Right atrium auricular region (tissue), 2 donors: ENCODE data around the gene COL8A1. TPM values are rescaled to one million over a fixed set of nuclear protein-coding genes. Genes with fewer than 3 reads are reported as not detected.

Experiments used
- DNase-seq: peaks from one replicate; pipeline ENCODE4 v3.0.0-alpha.2; 2019; ENCODE audit warnings: low spot score
- H3K27ac ChIP-seq, 2 donors: fragments of 200-600 bp; sonication (generic); 1 replicate in 1 of 2; 2 replicates in 1 of 2; pipeline ENCODE4 v1.5.1; 2016 to 2019
- H3K27me3 ChIP-seq, 2 donors: fragments of 200-600 bp; sonication (generic); one replicate each; pipeline versions ENCODE4 v1.5.1 to v1.6.0; 2017 to 2019
- H3K36me3 ChIP-seq: fragments of 200-600 bp; sonication (generic); one replicate; pipeline ENCODE4 v1.5.1; 2016
- H3K4me1 ChIP-seq, 2 donors: fragments of 200-600 bp; sonication (generic); one replicate each; pipeline versions ENCODE4 v1.5.1 to v1.6.0; 2017 to 2019
- H3K4me3 ChIP-seq, 2 donors: fragments of 200-600 bp; sonication (generic); 1 replicate in 1 of 2; 2 replicates in 1 of 2; pipeline ENCODE4 v1.5.1; 2017 to 2019; ENCODE audit warnings: mild to moderate bottlenecking in 1 of 2, moderate library complexity in 1 of 2
- H3K9me3 ChIP-seq, 2 donors: fragments of 200-600 bp; sonication (generic); one replicate each; pipeline ENCODE4 v1.5.1; 2019
- CTCF ChIP-seq, 2 donors: fragments of 200-600 bp; sonication (generic); IDR thresholded peaks; one replicate each; pipeline ENCODE4 v1.5.1; 2019; ENCODE audit warnings: antibody characterized with exemption in 2 of 2
- total RNA-seq, 2 donors: library from RNA; depleted of rRNA; stranded (reverse); fragments of >200 nt; gene quantifications; one replicate each; pipeline ENCODE4 v1.1.0, GENCODE V29; 2016

The COL8A1 gene
- total RNA-seq, 2 donors from 2014 or later, result 43.3 to 53.8 TPM

- Histone ChIP-seq H3K4me1 (peaks cover 0 to 35% of the 10 kb centered on the region in 2 donors), H3K27ac (no peak overlapping the region), H3K9me3 (no peaks in the 10 kb centered on the region), H3K36me3 (no peaks in the 10 kb centered on the region), H3K27me3 (no peaks in the 10 kb centered on the region), H3K4me3 (no peak overlapping the region)
- DNase-seq, result no peak
- no peak for TF ChIP-seq CTCF (IDR thresholded peaks at IDR 0.05)
Measured at GRCh38 chr3:99764377-99764776, 126.0 kb downstream of the COL8A1 start.

GRCh38 chr3:99765042-99765942 is 126.9 kb downstream of the COL8A1 start:
- Histone ChIP-seq H3K27me3 (no peaks in the 10 kb centered on the region), H3K4me3 (no peak overlapping the region), H3K4me1 (peaks cover 0 to 29% of the 10 kb centered on the region in 2 donors), H3K36me3 (no peaks in the 10 kb centered on the region), H3K27ac (no peak overlapping the region), H3K9me3 (no peaks in the 10 kb centered on the region)
- no peak for TF ChIP-seq CTCF (IDR thresholded peaks at IDR 0.05)
- DNase-seq, result no peak

GRCh38 chr3:99767291-99767690 is 128.9 kb downstream of the COL8A1 start:
- no peak overlapping the region for H3K4me3 ChIP-seq
- H3K36me3 ChIP-seq, result no peaks in the 10 kb centered on the region
- DNase-seq, result no peak
- TF ChIP-seq CTCF (IDR thresholded peaks at IDR 0.05), result no peak
- H3K9me3 ChIP-seq, result no peaks in the 10 kb centered on the region
- H3K27me3 ChIP-seq, result no peaks in the 10 kb centered on the region
- peaks cover 0 to 9% of the 10 kb centered on the region in 2 donors for H3K4me1 ChIP-seq
- no peak overlapping the region for H3K27ac ChIP-seq

- Histone ChIP-seq H3K27me3 (no peaks in the 10 kb centered on the region), H3K9me3 (no peaks in the 10 kb centered on the region), H3K36me3 (no peaks in the 10 kb centered on the region), H3K4me3 (no peak overlapping the region), H3K27ac (no peak overlapping the region), H3K4me1 (peaks cover 0 to 4% of the 10 kb centered on the region in 2 donors)
- TF ChIP-seq CTCF (IDR thresholded peaks at IDR 0.05), result no peak
- DNase-seq, result no peak
Measured at GRCh38 chr3:99768126-99768525, 129.7 kb downstream of the COL8A1 start.

- no peak for TF ChIP-seq CTCF (IDR thresholded peaks at IDR 0.05)
Measured at GRCh38 chr3:99768808-99769501, 130.6 kb downstream of the COL8A1 start.

More at GRCh38 chr3:99768808-99769501, 130.6 kb downstream of the COL8A1 start:
- DNase-seq, result no peak
- H3K4me3 ChIP-seq, result no peak overlapping the region
- no peaks in the 10 kb centered on the region for H3K27me3 ChIP-seq
- no peaks in the 10 kb centered on the region for H3K9me3 ChIP-seq
- H3K27ac ChIP-seq, result no peak overlapping the region
- peaks cover 0 to 5% of the 10 kb centered on the region in 2 donors for H3K4me1 ChIP-seq
- no peaks in the 10 kb centered on the region for H3K36me3 ChIP-seq
